A549 (cell line): ENCODE results near the gene TEKT3. TPM values are rescaled to one million over a fixed set of nuclear protein-coding genes. Genes with fewer than 3 reads are reported as not detected.

Source experiments
- ATAC-seq, 2 experiments: fragments of 200-7000 bp in 1 of 2; fragments of >200 bp in 1 of 2; cut with Nextera tagmentation in 1 of 2; cut with Tn5 transposase in 1 of 2; 3 replicates each; pipeline versions ENCODE4 v1.8.0 to v1.9.1; 2018 to 2020; ENCODE audit warnings: mild to moderate bottlenecking in 1 of 2, moderate library complexity in 1 of 2
- CTCF ChIA-PET: fragments of 300-600 bp; sonication (Branson Sonifier 250); formaldehyde crosslinking; extraction: SDS; loops from one replicate; lab custom pipeline; 2021; ENCODE audit warnings: antibody characterized with exemption, inconsistent platforms; lab: Yijun Ruan, JAX
- POLR2A ChIA-PET: fragments of 350-600 bp; formaldehyde crosslinking; extraction: SDS; loops from one replicate; lab custom pipeline; 2021; ENCODE audit warnings: antibody characterized with exemption, inconsistent platforms; lab: Yijun Ruan, JAX
- DNase-seq, 2 experiments: peaks; one replicate each; pipeline versions ENCODE4 v3.0.0 to v3.0.0-alpha.2; 2011 to 2016; ENCODE audit warnings: low read depth in 1 of 2, low spot score in 1 of 2
- FAIRE-seq: peaks from 2 replicates; lab custom pipeline; 2011; peaks lifted over from hg19 to GRCh38; lab: Jason Lieb, UNC
- H3K27ac ChIP-seq, 2 experiments: fragments of >200 bp; sonication (Bioruptor Twin); formaldehyde crosslinking; 3 replicates each; pipeline ENCODE4 v1.5.1; 2016 to 2017
- H3K4me1 ChIP-seq: fragments of >200 bp; sonication (Bioruptor Twin); formaldehyde crosslinking; 3 replicates; pipeline ENCODE4 v1.6.1; 2016
- H3K4me2 ChIP-seq: fragments of >200 bp; sonication (Bioruptor Twin); formaldehyde crosslinking; 3 replicates; pipeline ENCODE4 v1.6.1; 2016
- H3K4me3 ChIP-seq: fragments of >200 bp; sonication (Bioruptor Twin); formaldehyde crosslinking; 3 replicates; pipeline ENCODE4 v1.5.1; 2016
- H3K9me3 ChIP-seq: fragments of >200 bp; sonication (Bioruptor Twin); formaldehyde crosslinking; 3 replicates; pipeline ENCODE4 v1.6.1; 2016
- BHLHE40 ChIP-seq: IDR thresholded peaks from 2 replicates; pipeline ENCODE4 v1.6.1; 2012; ENCODE audit warnings: low read depth, low read length, inconsistent platforms
- CEBPB ChIP-seq, 2 experiments: fragments of >200 bp in 1 of 2; sonication (Bioruptor Twin) in 1 of 2; formaldehyde crosslinking in 1 of 2; IDR thresholded peaks; 2 replicates each; pipeline ENCODE4 v1.6.1; 2012 to 2016
- EP300 ChIP-seq, 2 experiments: fragments of >200 bp; sonication (Bioruptor Twin); formaldehyde crosslinking; IDR thresholded peaks; 2 replicates in 1 of 2; 3 replicates in 1 of 2; pipeline ENCODE4 v1.6.1; 2016 to 2017
- ESRRA ChIP-seq: fragments of 150-350 bp; IDR thresholded peaks from 2 replicates; pipeline ENCODE4 v1.6.1; 2014; ENCODE audit warnings: mild to moderate bottlenecking, low read length, borderline replicate concordance
- FOSL2 ChIP-seq, 2 experiments: fragments of 450-650 bp in 1 of 2; fragments of >200 bp in 1 of 2; sonication (Bioruptor Twin) in 1 of 2; formaldehyde crosslinking; IDR thresholded peaks; 2 replicates each; pipeline versions ENCODE4 v1.5.0 to v1.6.1; 2016 to 2020; ENCODE audit warnings: mild to moderate bottlenecking in 1 of 2, moderate library complexity in 1 of 2
- GATA3 ChIP-seq: IDR thresholded peaks from 2 replicates; pipeline ENCODE4 v1.6.1; 2012; ENCODE audit warnings: borderline replicate concordance
- HOXA7 ChIP-seq: fragments of 250-450 bp; sonication (Bioruptor Pico); IDR thresholded peaks from 2 replicates; pipeline ENCODE4 v1.5.0; 2020; ENCODE audit warnings: mild to moderate bottlenecking, moderate library complexity
- HOXB13 ChIP-seq: fragments of 250-450 bp; sonication (Bioruptor Pico); IDR thresholded peaks from 2 replicates; pipeline ENCODE4 v1.5.0; 2020; ENCODE audit warnings: low read depth, mild to moderate bottlenecking, moderate library complexity
- JUN ChIP-seq, 2 experiments: fragments of >200 bp; sonication (Bioruptor Twin); formaldehyde crosslinking; IDR thresholded peaks; 2 replicates in 1 of 2; 3 replicates in 1 of 2; pipeline ENCODE4 v1.6.1; 2016 to 2017
- JUNB ChIP-seq: fragments of >200 bp; sonication (Bioruptor Twin); formaldehyde crosslinking; IDR thresholded peaks from 2 replicates; pipeline ENCODE4 v1.6.1; 2016
- MAFK ChIP-seq: fragments of 450-650 bp; IDR thresholded peaks from 2 replicates; pipeline ENCODE4 v1.6.1; 2014; ENCODE audit not compliant: partially characterized antibody
- MYC ChIP-seq: IDR thresholded peaks from 2 replicates; pipeline ENCODE4 v1.6.1; 2012; ENCODE audit warnings: mild to moderate bottlenecking, inconsistent platforms, low read length, improper control_type of control experiment, borderline replicate concordance
- NPAS2 ChIP-seq: fragments of 250-450 bp; sonication (Bioruptor Pico); IDR thresholded peaks from 2 replicates; pipeline ENCODE4 v1.8.0; 2022; ENCODE audit warnings: mild to moderate bottlenecking, moderate library complexity, borderline replicate concordance
- RAD21 ChIP-seq, 2 experiments: fragments of >200 bp in 1 of 2; sonication (Bioruptor Twin) in 1 of 2; formaldehyde crosslinking in 1 of 2; IDR thresholded peaks in 1 of 2; conservative IDR thresholded peaks in 1 of 2; 2 replicates in 1 of 2; 3 replicates in 1 of 2; pipeline ENCODE4 v1.6.1; 2012 to 2018; ENCODE audit warnings: inconsistent platforms in 1 of 2
- SMC3 ChIP-seq: fragments of >200 bp; sonication (Bioruptor Twin); formaldehyde crosslinking; IDR thresholded peaks from 3 replicates; pipeline ENCODE4 v1.6.1; 2018; ENCODE audit warnings: inconsistent platforms
- SREBF2 ChIP-seq: fragments of 450-650 bp; IDR thresholded peaks from 2 replicates; pipeline ENCODE4 v1.6.1; 2014; ENCODE audit warnings: mild to moderate bottlenecking, moderate library complexity
- ZNF302 ChIP-seq: fragments of 250-450 bp; sonication (Bioruptor Pico); IDR thresholded peaks from 2 replicates; pipeline ENCODE4 v1.9.0; 2021; ENCODE audit warnings: inconsistent platforms, mild to moderate bottlenecking, moderate library complexity
- ZSCAN20 ChIP-seq: fragments of 250-450 bp; sonication (Bioruptor Pico); IDR thresholded peaks from 2 replicates; pipeline ENCODE4 v1.8.0; 2022; ENCODE audit warnings: mild to moderate bottlenecking, moderate library complexity
- WGBS: methylation state at CpG from one replicate; pipeline ENCODE4 v1.1.6; 2017; ENCODE audit errors: missing lambda C conversion rate; 5-methylcytosine and 5-hydroxymethylcytosine counted together
- polyA plus RNA-seq, 4 experiments: library from polyadenylated mRNA; depleted of rRNA in 3 of 4; stranded (reverse); fragments of >200 nt; fragmentation: RNase III in 1 of 4; extraction: RNeasy Plus Mini Kit Qiagen cat#74134 plus additional on column Dnase treatment in 1 of 4; gene quantifications; 2 replicates in 3 of 4; 3 replicates in 1 of 4; pipeline ENCODE4 v1.2.3, GENCODE V29; 2011 to 2017
- TF ChIP-seq, protein P1 (sequence below): fragments of 250-450 bp; sonication (Bioruptor Pico); IDR thresholded peaks from 2 replicates; pipeline ENCODE4 v1.5.0; 2020; ENCODE audit warnings: low read depth, mild to moderate bottlenecking, moderate library complexity
- TF ChIP-seq, protein P2 (sequence below): fragments of >200 bp; sonication (Bioruptor Twin); formaldehyde crosslinking; IDR thresholded peaks from 3 replicates; pipeline ENCODE4 v1.6.1; 2016
- TF ChIP-seq, protein P3 (sequence below): fragments of 450-650 bp; IDR thresholded peaks from 2 replicates; pipeline ENCODE4 v1.6.1; 2014; ENCODE audit warnings: antibody characterized with exemption
- TF ChIP-seq, protein P4 (sequence below): fragments of >200 bp; sonication (Bioruptor Twin); formaldehyde crosslinking; IDR thresholded peaks from 2 replicates; pipeline ENCODE4 v1.6.1; 2016
- TF ChIP-seq, protein P5 (sequence below): IDR thresholded peaks from 2 replicates; pipeline ENCODE4 v1.6.1; 2012

Gene TEKT3
- polyA plus RNA-seq, 2 of the 4 experiments (the other 2 are of a cell fraction), result 0.17 to 0.21 TPM

DNA sequence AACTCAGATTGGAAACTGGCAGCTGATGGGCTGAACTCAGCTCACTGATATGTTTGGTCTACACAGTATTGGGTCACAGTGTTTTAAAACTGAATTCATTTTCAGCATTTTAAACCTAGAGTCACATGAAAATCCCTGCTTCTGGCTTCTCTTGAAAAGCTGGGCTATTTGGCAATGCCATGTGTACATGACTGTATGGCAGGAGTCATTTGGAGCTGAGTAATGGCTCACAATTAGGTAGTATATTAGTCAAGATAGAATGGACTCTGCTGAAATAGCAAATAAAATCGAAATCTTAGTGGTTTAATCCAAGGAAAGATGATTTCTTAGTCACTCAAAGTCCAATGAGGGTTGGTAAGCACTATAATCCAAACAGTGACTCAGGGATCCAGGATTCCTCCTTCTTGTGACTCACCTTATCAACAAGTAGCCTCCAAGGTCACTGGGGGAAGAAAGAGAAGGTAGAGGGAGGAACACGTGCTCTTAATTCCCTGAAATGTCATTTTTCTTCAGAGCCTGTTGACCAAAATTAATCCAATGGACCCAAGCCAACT, 62.4 kb downstream of the TEKT3 start:
- peaks cover 24% of the 10 kb centered on the region for H3K9me3 ChIP-seq
- WGBS, result 2% methylated on average over 2 of the region's 2 CpGs
- CTCF ChIA-PET, result interaction anchor here (0.7 to 1.4 kb wide), 3 partner anchors 11 to 94 kb away, joined by 3 read pairs; no protein-coding TSS in a partner anchor
- H3K4me2 ChIP-seq, result peak overlapping the region; percentile 69
- peak; percentile 82 to 96 for DNase-seq
- TF ChIP-seq JUN (IDR thresholded peaks at IDR 0.05), result peak; percentile 88 to 90; a peak in 4 of 5 replicates
- peak; percentile 3 to 41; a peak in 3 of 5 replicates for TF ChIP-seq RAD21 (conservative IDR thresholded peaks at IDR 0.05 in 1 of 2, IDR thresholded peaks at IDR 0.05 in 1 of 2)
- TF ChIP-seq BHLHE40, result 0 out of 2 replicates have a peak, but pooled peaks have one; percentile 12
- peak; percentile 83 to 93 for TF ChIP-seq CEBPB (IDR thresholded peaks at IDR 0.05)
- peak; percentile 90; the same call in 1 of the 2 replicates for TF ChIP-seq MYC
- no peak; the same call in 1 of the 3 replicates for TF ChIP-seq SMC3
- TF ChIP-seq SREBF2, result no peak
- TF ChIP-seq ESRRA, result peak; percentile 84; the same call in 1 of the 2 replicates
- TF ChIP-seq, protein P1, sequence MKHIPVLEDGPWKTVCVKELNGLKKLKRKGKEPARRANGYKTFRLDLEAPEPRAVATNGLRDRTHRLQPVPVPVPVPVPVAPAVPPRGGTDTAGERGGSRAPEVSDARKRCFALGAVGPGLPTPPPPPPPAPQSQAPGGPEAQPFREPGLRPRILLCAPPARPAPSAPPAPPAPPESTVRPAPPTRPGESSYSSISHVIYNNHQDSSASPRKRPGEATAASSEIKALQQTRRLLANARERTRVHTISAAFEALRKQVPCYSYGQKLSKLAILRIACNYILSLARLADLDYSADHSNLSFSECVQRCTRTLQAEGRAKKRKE (CRISPR knock-in tag), result peak; percentile 78; the same call in 1 of the 2 replicates
- TF ChIP-seq EP300 (IDR thresholded peaks at IDR 0.05), result peak in 1 of 2 experiments; percentile 49; a peak in 2 of 5 replicates
- no peak for TF ChIP-seq ZSCAN20 (CRISPR knock-in tag)
- no peak for TF ChIP-seq ZNF302 (CRISPR knock-in tag)
- TF ChIP-seq FOSL2 (IDR thresholded peaks at IDR 0.05), result peak; percentile 98
- TF ChIP-seq FOSL2 (CRISPR knock-in tag; IDR thresholded peaks at IDR 0.05), result peak; percentile 99
- TF ChIP-seq MAFK, result peak; percentile 98
- TF ChIP-seq, protein P2, sequence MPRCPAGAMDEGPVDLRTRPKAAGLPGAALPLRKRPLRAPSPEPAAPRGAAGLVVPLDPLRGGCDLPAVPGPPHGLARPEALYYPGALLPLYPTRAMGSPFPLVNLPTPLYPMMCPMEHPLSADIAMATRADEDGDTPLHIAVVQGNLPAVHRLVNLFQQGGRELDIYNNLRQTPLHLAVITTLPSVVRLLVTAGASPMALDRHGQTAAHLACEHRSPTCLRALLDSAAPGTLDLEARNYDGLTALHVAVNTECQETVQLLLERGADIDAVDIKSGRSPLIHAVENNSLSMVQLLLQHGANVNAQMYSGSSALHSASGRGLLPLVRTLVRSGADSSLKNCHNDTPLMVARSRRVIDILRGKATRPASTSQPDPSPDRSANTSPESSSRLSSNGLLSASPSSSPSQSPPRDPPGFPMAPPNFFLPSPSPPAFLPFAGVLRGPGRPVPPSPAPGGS, result 0 out of 3 replicates have a peak, but pooled peaks have one; percentile 36
- 0 out of 2 replicates have a peak, but pooled peaks have one; percentile 67 for TF ChIP-seq HOXB13
- peak; percentile 91 for TF ChIP-seq GATA3
- TF ChIP-seq, protein P3, sequence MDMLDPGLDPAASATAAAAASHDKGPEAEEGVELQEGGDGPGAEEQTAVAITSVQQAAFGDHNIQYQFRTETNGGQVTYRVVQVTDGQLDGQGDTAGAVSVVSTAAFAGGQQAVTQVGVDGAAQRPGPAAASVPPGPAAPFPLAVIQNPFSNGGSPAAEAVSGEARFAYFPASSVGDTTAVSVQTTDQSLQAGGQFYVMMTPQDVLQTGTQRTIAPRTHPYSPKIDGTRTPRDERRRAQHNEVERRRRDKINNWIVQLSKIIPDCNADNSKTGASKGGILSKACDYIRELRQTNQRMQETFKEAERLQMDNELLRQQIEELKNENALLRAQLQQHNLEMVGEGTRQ, result peak; percentile 60; the same call in 1 of the 2 replicates
- no peak for TF ChIP-seq NPAS2 (CRISPR knock-in tag)
- TF ChIP-seq, protein P4, sequence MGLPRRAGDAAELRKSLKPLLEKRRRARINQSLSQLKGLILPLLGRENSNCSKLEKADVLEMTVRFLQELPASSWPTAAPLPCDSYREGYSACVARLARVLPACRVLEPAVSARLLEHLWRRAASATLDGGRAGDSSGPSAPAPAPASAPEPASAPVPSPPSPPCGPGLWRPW, result peak; percentile 65
- TF ChIP-seq, protein P5, sequence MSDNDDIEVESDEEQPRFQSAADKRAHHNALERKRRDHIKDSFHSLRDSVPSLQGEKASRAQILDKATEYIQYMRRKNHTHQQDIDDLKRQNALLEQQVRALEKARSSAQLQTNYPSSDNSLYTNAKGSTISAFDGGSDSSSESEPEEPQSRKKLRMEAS, result peak; percentile 97
- peak; percentile 99 for TF ChIP-seq JUNB
- TF ChIP-seq, all 56 proteins: peak for 17
- peak; percentile 94 to 97 for ATAC-seq
- peak; percentile 100 for FAIRE-seq
- H3K4me1 ChIP-seq, result peaks cover 35% of the 10 kb centered on the region
- H3K27ac ChIP-seq, result peak overlapping the region; percentile 56 to 85
- no peak overlapping the region for H3K4me3 ChIP-seq
- POLR2A ChIA-PET, result interaction anchor here (1.2 to 1.3 kb wide), 2 partner anchors 11 to 16 kb away, joined by 4 to 10 read pairs; no protein-coding TSS in a partner anchor

DNA sequence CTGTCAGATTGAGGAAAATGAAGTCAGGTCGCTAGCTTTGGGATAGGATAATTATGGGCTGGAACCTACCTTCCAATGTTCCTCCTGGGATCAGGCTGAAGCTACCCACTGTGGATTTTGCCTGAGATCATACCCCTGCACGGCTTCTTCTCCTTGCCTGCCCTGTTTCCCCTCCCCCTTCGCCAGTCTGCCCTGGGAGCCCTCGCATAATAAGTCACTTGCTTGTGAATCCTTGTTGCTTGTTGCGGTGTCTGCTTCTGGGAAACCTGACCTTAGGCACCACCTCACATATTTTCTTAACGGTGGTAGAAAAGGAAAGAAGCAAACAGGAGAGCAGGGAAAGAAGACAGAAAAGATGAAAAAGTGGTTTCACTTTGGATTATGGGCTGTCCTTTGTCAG, 63.0 kb downstream of the TEKT3 start:
- peaks cover 42% of the 10 kb centered on the region for H3K4me1 ChIP-seq
- H3K4me2 ChIP-seq, result peak overlapping the region; percentile 69
- H3K9me3 ChIP-seq, result peaks cover 28% of the 10 kb centered on the region
- ATAC-seq (peak; percentile 39 to 52), DNase-seq (peak in 1 of 2 experiments; percentile 41), FAIRE-seq (peak; percentile 13)
- ChIA-PET POLR2A (interaction anchor here (1.2 to 1.3 kb wide), 2 partner anchors 12 to 16 kb away, joined by 4 to 10 read pairs; no protein-coding TSS in a partner anchor), CTCF (interaction anchor here (0.7 to 1.4 kb wide), 3 partner anchors 10 to 94 kb away, joined by 3 read pairs; no protein-coding TSS in a partner anchor)
- H3K4me3 ChIP-seq, result peak overlapping the region; percentile 1; the same call in 2 of the 3 replicates
- peak overlapping the region; percentile 42 to 85 for H3K27ac ChIP-seq
- WGBS, result 22% methylated on average over 6 of the region's 6 CpGs
- peak; percentile 45; the same call in 1 of the 2 replicates for TF ChIP-seq HOXB13
- no peak for TF ChIP-seq HOXA7
